GM23338 (cell line): ENCODE data around the gene ITGAL. TPM values are rescaled to one million over a fixed set of nuclear protein-coding genes. Genes with fewer than 3 reads are reported as not detected.

Source experiments
- ATAC-seq: fragments of 200-7000 bp; cut with Tn5 transposase; 3 replicates; pipeline ENCODE4 v1.9.1; 2020
- DNase-seq: peaks from one replicate; pipeline ENCODE4 v3.0.0-alpha.2; 2015; ENCODE audit warnings: low spot score
- H2AFZ ChIP-seq: fragments of 200-600 bp; sonication (generic); 2 replicates; pipeline ENCODE4 v1.8.0; 2016; ENCODE audit warnings: antibody characterized with exemption, mild to moderate bottlenecking, moderate library complexity
- H3F3A ChIP-seq: fragments of 200-600 bp; sonication (generic); replicated peaks from 2 replicates; pipeline ENCODE4 v1.8.0; 2017; ENCODE audit warnings: antibody characterized with exemption, mixed run types, low read depth
- H3K27ac ChIP-seq: fragments of 200-600 bp; sonication (generic); 2 replicates; pipeline ENCODE4 v1.6.1; 2016; ENCODE audit warnings: low read depth
- H3K27me3 ChIP-seq: fragments of 200-600 bp; sonication (generic); 2 replicates; pipeline ENCODE4 v1.8.0; 2016; ENCODE audit warnings: mild to moderate bottlenecking, mixed run types, moderate library complexity; ENCODE audit not compliant: insufficient read depth
- H3K36me3 ChIP-seq: fragments of 200-600 bp; sonication (generic); 2 replicates; pipeline ENCODE4 v1.8.0; 2016; ENCODE audit warnings: mild to moderate bottlenecking; ENCODE audit not compliant: insufficient read depth
- H3K4me1 ChIP-seq: fragments of 200-600 bp; sonication (generic); 2 replicates; pipeline ENCODE4 v1.8.0; 2016; ENCODE audit warnings: mild to moderate bottlenecking, moderate library complexity; ENCODE audit not compliant: insufficient read depth
- H3K4me2 ChIP-seq: fragments of 200-600 bp; sonication (generic); 2 replicates; pipeline ENCODE4 v1.7.1; 2017; ENCODE audit warnings: mixed run types
- H3K4me3 ChIP-seq: fragments of 200-600 bp; sonication (generic); 2 replicates; pipeline ENCODE4 v1.6.1; 2016; ENCODE audit warnings: mixed run types
- H3K79me2 ChIP-seq: fragments of 200-600 bp; sonication (generic); replicated peaks from 2 replicates; pipeline ENCODE4 v1.8.0; 2017; ENCODE audit warnings: mild to moderate bottlenecking; ENCODE audit not compliant: insufficient read depth
- H3K9me2 ChIP-seq: fragments of 200-600 bp; sonication (generic); 2 replicates; pipeline ENCODE4 v1.8.0; 2017; ENCODE audit not compliant: insufficient read depth
- H4K20me1 ChIP-seq: fragments of 200-600 bp; sonication (generic); replicated peaks from 2 replicates; pipeline ENCODE4 v1.8.0; 2017; ENCODE audit warnings: mild to moderate bottlenecking; ENCODE audit not compliant: insufficient read depth
- H3K27ac Mint-ChIP-seq: 2 replicates; pipeline ENCODE4 v1.8.0; 2020; ENCODE audit warnings: inconsistent platforms, mild to moderate bottlenecking, moderate library complexity, mixed read lengths
- H3K27me3 Mint-ChIP-seq: 3 replicates; pipeline ENCODE4 v1.8.0; 2022; ENCODE audit warnings: low read depth, mild to moderate bottlenecking, moderate library complexity, mixed read lengths, inconsistent platforms; ENCODE audit not compliant: insufficient read depth, poor library complexity
- H3K36me3 Mint-ChIP-seq: 3 replicates; pipeline ENCODE4 v1.8.0; 2021; ENCODE audit warnings: low read depth, mild to moderate bottlenecking, inconsistent platforms, moderate library complexity, mixed read lengths
- H3K4me1 Mint-ChIP-seq: 3 replicates; pipeline ENCODE4 v1.8.0; 2020; ENCODE audit warnings: mild to moderate bottlenecking, inconsistent platforms, mixed read lengths
- H3K4me3 Mint-ChIP-seq: 3 replicates; pipeline ENCODE4 v1.8.0; 2021; ENCODE audit warnings: moderate library complexity, mild to moderate bottlenecking, inconsistent platforms, mixed read lengths
- H3K9me3 Mint-ChIP-seq: 3 replicates; pipeline ENCODE4 v1.8.0; 2020; ENCODE audit warnings: moderate library complexity, mild to moderate bottlenecking, inconsistent platforms, mixed read lengths
- CREB1 ChIP-seq: fragments of 250-450 bp; sonication (Bioruptor Pico); IDR thresholded peaks from 2 replicates; pipeline ENCODE4 v1.5.0; 2020; ENCODE audit warnings: low read depth, mild to moderate bottlenecking, moderate library complexity
- CTCF ChIP-seq, 2 experiments: fragments of 200-600 bp in 1 of 2; sonication (generic) in 1 of 2; conservative IDR thresholded peaks; 2 replicates each; pipeline versions ENCODE4 v1.5.1 to v1.6.1; 2016 to 2017; ENCODE audit warnings: antibody characterized with exemption in 2 of 2, low read depth in 2 of 2, mild to moderate bottlenecking in 2 of 2, moderate library complexity in 1 of 2
- ETS1 ChIP-seq: IDR thresholded peaks from 2 replicates; pipeline ENCODE4 v1.6.1; 2016; ENCODE audit warnings: antibody characterized with exemption
- EZH2 ChIP-seq: fragments of 200-600 bp; sonication (generic); IDR thresholded peaks from one replicate; pipeline ENCODE4 v1.8.0; 2017; ENCODE audit warnings: antibody characterized with exemption, mild to moderate bottlenecking, low read depth; ENCODE audit not compliant: unreplicated experiment
- EZH2phosphoT487 ChIP-seq: fragments of 200-600 bp; sonication (generic); IDR thresholded peaks from one replicate; pipeline ENCODE4 v1.8.1; 2018; ENCODE audit warnings: antibody characterized with exemption; ENCODE audit not compliant: unreplicated experiment
- JUNB ChIP-seq: IDR thresholded peaks from one replicate; pipeline ENCODE4 v1.6.1; 2016; ENCODE audit warnings: antibody characterized with exemption; ENCODE audit not compliant: unreplicated experiment
- NANOG ChIP-seq: IDR thresholded peaks from 2 replicates; pipeline ENCODE4 v1.6.1; 2016; ENCODE audit warnings: antibody characterized with exemption, borderline replicate concordance
- REST ChIP-seq: IDR thresholded peaks from one replicate; pipeline ENCODE4 v1.6.1; 2018; ENCODE audit warnings: antibody characterized with exemption; ENCODE audit not compliant: unreplicated experiment
- STAT1 ChIP-seq: IDR thresholded peaks from one replicate; pipeline ENCODE4 v1.6.1; 2016; ENCODE audit warnings: antibody characterized with exemption; ENCODE audit not compliant: unreplicated experiment
- ZNF114 ChIP-seq: fragments of 250-450 bp; sonication (Bioruptor Pico); IDR thresholded peaks from 2 replicates; pipeline ENCODE4 v1.5.0; 2020; ENCODE audit warnings: mild to moderate bottlenecking, moderate library complexity
- ZNF331 ChIP-seq: fragments of 250-450 bp; sonication (Bioruptor Pico); IDR thresholded peaks from 2 replicates; pipeline ENCODE4 v1.5.0; 2020; ENCODE audit warnings: low read depth, mild to moderate bottlenecking, moderate library complexity
- polyA plus RNA-seq: library from polyadenylated mRNA; unstranded; fragments of >200 nt; fragmentation: Nextera tagmentation; extraction: Ambion mirVana; gene quantifications from 2 replicates; pipeline ENCODE4 v1.2.1, GENCODE V29; 2016
- total RNA-seq: library from RNA; depleted of rRNA; stranded (reverse); fragments of >200 nt; shearing (Covaris generic); gene quantifications from 2 replicates; pipeline ENCODE4 v1.2.3, GENCODE V29; 2014

The ITGAL gene
- total and polyA plus RNA-seq, 2 experiments from 2014 or later: 0.05 to 0.07 TPM

GRCh38 chr16:30567160-30567990 is 94.8 kb downstream of the ITGAL start (continued):
- TF ChIP-seq CREB1 (CRISPR knock-in tag) (no peak), REST (no peak), NANOG (no peak), ETS1 (no peak), EZH2 (no peak), STAT1 (no peak), EZH2phosphoT487 (no peak)

GRCh38 chr16:30567991-30568638 is 95.6 kb downstream of the ITGAL start:
- H3K4me3 Mint-ChIP-seq: no peak overlapping the region
- no peak overlapping the region for H3K27ac Mint-ChIP-seq
- no peaks in the 10 kb centered on the region; the same call in 2 of the 3 replicates for H3K9me3 Mint-ChIP-seq
- peaks cover 7% of the 10 kb centered on the region for H3K27me3 Mint-ChIP-seq
- H3K4me3 ChIP-seq: no peak overlapping the region
- no peaks in the 10 kb centered on the region for H3K36me3 Mint-ChIP-seq
- no peaks in the 10 kb centered on the region for H3K27me3 ChIP-seq
- DNase-seq (no peak), ATAC-seq (no peak)
- no peak overlapping the region for H3K27ac ChIP-seq
- no peak overlapping the region for H3K4me2 ChIP-seq
- H2AFZ ChIP-seq: no peak overlapping the region
- no peaks in the 10 kb centered on the region for H3K9me2 ChIP-seq
- H3K36me3 ChIP-seq: no peaks in the 10 kb centered on the region
- no peaks in the 10 kb centered on the region for H3K79me2 ChIP-seq
- H3K4me1 Mint-ChIP-seq: peaks cover 15% of the 10 kb centered on the region
- peaks cover 18% of the 10 kb centered on the region for H3K4me1 ChIP-seq
- H4K20me1 ChIP-seq: no peaks in the 10 kb centered on the region; the same call in 1 of the 2 replicates
- H3F3A ChIP-seq: 0 out of 2 replicates have a peak, but pooled peaks cover 9% of the 10 kb centered on the region
- TF ChIP-seq CTCF (conservative IDR thresholded peaks at IDR 0.05; ENCODE audit: low read depth in 2 of 2) (no peak), NANOG (no peak), CREB1 (CRISPR knock-in tag) (no peak), JUNB (no peak), ETS1 (no peak), EZH2phosphoT487 (no peak), REST (no peak), ZNF114 (no peak), ZNF331 (CRISPR knock-in tag) (no peak)
